Measurements from ENCODE around the gene SPNS2.

DNA sequence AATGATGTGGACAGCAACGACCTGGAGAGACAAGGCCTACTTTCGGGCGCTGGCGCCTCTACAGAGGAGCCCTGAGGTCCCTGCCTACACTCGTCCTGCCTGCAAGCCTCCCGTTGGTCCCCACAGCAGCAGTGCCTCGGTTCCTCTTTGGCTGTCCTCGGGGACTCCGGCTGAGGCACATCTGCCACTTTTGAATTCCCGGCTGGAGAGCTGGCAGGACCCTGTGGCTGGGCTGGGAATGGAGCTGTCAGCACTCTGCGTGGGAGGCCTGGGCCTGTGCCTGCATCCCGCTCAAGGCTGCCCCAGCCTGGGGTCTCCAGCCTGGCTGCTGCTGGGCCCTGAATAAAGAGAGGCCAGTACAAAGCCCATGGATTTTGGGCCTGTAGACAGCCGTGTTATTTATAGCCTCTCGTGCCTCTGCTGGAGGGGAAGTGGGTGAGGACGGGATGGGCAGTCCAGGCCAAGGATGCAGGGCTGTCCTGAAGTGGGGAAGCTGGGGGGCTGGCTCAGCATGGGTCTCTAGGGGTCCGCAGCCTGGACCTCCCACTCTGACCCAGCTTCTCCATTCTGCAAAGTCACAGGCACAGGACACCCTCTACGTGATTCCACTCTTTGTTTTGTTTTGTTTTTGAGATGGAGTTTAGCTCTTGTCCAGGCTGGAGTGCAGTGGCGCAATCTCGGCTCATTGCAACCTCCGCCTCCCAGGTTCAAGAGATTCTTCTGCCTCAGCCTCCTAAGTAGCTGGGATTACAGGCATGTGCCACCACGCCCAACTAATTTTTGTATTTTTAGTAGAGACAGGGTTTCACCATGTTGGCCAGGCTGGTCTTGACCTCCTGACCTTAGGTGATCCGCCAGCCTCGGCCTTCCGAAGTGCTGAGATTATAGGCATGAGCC lies 10.6 kb upstream of the SPNS2 start:
- no peak for TF ChIP-seq CTCF (conservative IDR thresholded peaks at IDR 0.05; ENCODE audit: low read depth, low read length)
- no peak for TF ChIP-seq EZH2 (IDR thresholded peaks at IDR 0.05; ENCODE audit: low read length, unreplicated experiment)
